ENCODE results near the gene SFT2D1.

SFT2D1 gene

GRCh38 chr6:166382933-166383801 lies 40.8 kb upstream of the SFT2D1 start, which contains the start of gene MPC1:
MPC1 (minus strand) TSS chr6:166382940; CDS start chr6:166382876, 64 bp downstream.
- peak; percentile 88 for DNase-seq (ENCODE audit: low read depth, low spot score)
- no peaks in the 10 kb centered on the region for H3K4me1 ChIP-seq (ENCODE audit: insufficient read depth, insufficient read length)
- no peak for TF ChIP-seq SUZ12 (IDR thresholded peaks at IDR 0.05; ENCODE audit: extremely low read depth, insufficient read depth, insufficient read length)
- H3K4me3 ChIP-seq (ENCODE audit: insufficient read length, low read depth), result peak within 1 kb of the TSS; percentile 71
- H3K9ac ChIP-seq (ENCODE audit: insufficient read length, low read depth), result peak within 1 kb of the TSS; percentile 86
- no peaks in the 10 kb centered on the region for H3K36me3 ChIP-seq (ENCODE audit: insufficient read depth, insufficient read length, low read length)
- H3K27me3 ChIP-seq (ENCODE audit: insufficient read depth, insufficient read length), result no peaks in the 10 kb centered on the region
- H3K9me3 ChIP-seq (ENCODE audit: insufficient read depth, low read length), result no peaks in the 10 kb centered on the region

- H3K4me1 ChIP-seq (ENCODE audit: insufficient read depth, insufficient read length), result no peaks in the 10 kb centered on the region
- H3K9me3 ChIP-seq (ENCODE audit: insufficient read depth, low read length), result no peaks in the 10 kb centered on the region
- no peaks in the 10 kb centered on the region for H3K27me3 ChIP-seq (ENCODE audit: insufficient read depth, insufficient read length)
- H3K4me3 ChIP-seq (ENCODE audit: insufficient read length, low read depth), result peak overlapping the region; percentile 71
- H3K36me3 ChIP-seq (ENCODE audit: insufficient read depth, insufficient read length, low read length), result no peaks in the 10 kb centered on the region
- peak overlapping the region; percentile 62 for H3K9ac ChIP-seq (ENCODE audit: insufficient read length, low read depth)
- no peak for DNase-seq (ENCODE audit: low read depth, low spot score)
- TF ChIP-seq ZNF274 (IDR thresholded peaks at IDR 0.05; ENCODE audit: low read depth, low read length), result no peak
- no peak for TF ChIP-seq SUZ12 (IDR thresholded peaks at IDR 0.05; ENCODE audit: extremely low read depth, insufficient read depth, insufficient read length)
These were observed 40.2 kb upstream of the SFT2D1 start for GRCh38 chr6:166382500-166382932.

GRCh38 chr6:166381733-166382499 lies 39.6 kb upstream of the SFT2D1 start:
- TF ChIP-seq ZNF274 (IDR thresholded peaks at IDR 0.05; ENCODE audit: low read depth, low read length), result no peak
- DNase-seq (ENCODE audit: low read depth, low spot score), result no peak
- H3K9me3 ChIP-seq (ENCODE audit: insufficient read depth, low read length), result no peaks in the 10 kb centered on the region
- H3K9ac ChIP-seq (ENCODE audit: insufficient read length, low read depth), result peak overlapping the region; percentile 62
- peak overlapping the region; percentile 71 for H3K4me3 ChIP-seq (ENCODE audit: insufficient read length, low read depth)
- H3K4me1 ChIP-seq (ENCODE audit: insufficient read depth, insufficient read length), result no peaks in the 10 kb centered on the region
- no peaks in the 10 kb centered on the region for H3K36me3 ChIP-seq (ENCODE audit: insufficient read depth, insufficient read length, low read length)
- no peaks in the 10 kb centered on the region for H3K27me3 ChIP-seq (ENCODE audit: insufficient read depth, insufficient read length)

DNA sequence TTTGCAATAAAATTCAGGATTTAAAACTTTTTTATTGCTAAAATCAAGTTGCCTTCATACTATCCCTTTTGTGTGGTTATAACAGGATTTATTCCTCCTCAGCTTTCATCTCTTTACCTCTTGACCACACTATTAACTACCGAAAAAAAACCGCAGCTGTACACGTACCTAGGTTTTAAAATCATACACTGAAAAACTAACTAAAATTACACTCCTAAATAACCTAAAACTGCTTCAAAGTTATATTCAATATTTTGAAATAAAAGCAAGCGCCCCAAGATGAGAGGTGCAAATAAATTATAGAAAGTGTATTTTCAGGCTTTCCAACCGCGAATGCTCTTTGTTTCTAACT lies 39.0 kb upstream of the SFT2D1 start:
- H3K27me3 ChIP-seq (ENCODE audit: insufficient read depth, insufficient read length), result no peaks in the 10 kb centered on the region
- TF ChIP-seq YY1 (IDR thresholded peaks at IDR 0.05; ENCODE audit: insufficient read depth, insufficient read length) (no peak), ZNF274 (IDR thresholded peaks at IDR 0.05; ENCODE audit: low read depth, low read length) (no peak), SUZ12 (IDR thresholded peaks at IDR 0.05; ENCODE audit: extremely low read depth, insufficient read depth, insufficient read length) (no peak)
- H3K4me1 ChIP-seq (ENCODE audit: insufficient read depth, insufficient read length), result no peaks in the 10 kb centered on the region
- peak overlapping the region; percentile 71 for H3K4me3 ChIP-seq (ENCODE audit: insufficient read length, low read depth)
- DNase-seq (ENCODE audit: low read depth, low spot score), result no peak
- H3K9ac ChIP-seq (ENCODE audit: insufficient read length, low read depth), result peak overlapping the region; percentile 26
- H3K9me3 ChIP-seq (ENCODE audit: insufficient read depth, low read length), result no peaks in the 10 kb centered on the region
- no peaks in the 10 kb centered on the region for H3K36me3 ChIP-seq (ENCODE audit: insufficient read depth, insufficient read length, low read length)

DNA sequence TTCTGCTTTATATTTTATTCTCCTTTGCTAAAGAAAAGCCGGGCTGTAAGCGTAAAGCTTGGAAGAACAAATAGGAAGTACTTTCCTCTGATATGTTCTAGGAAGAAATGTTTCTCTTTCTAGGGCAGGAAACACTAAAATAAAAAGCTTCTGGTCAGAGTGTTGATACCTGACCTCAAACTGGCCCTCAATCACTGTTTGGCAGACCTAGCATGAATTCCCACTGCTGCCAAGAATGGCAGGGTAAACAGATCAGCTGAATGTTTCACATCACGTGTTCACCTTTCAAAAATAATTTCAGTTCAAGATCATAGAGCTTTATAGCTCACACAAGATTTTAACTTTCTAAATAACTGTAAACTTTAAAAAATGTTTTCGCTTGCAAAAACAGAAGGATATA lies 37.5 kb upstream of the SFT2D1 start:
- Histone ChIP-seq H3K36me3 (ENCODE audit: insufficient read depth, insufficient read length, low read length) (no peaks in the 10 kb centered on the region), H3K9ac (ENCODE audit: insufficient read length, low read depth) (no peak overlapping the region), H3K4me3 (ENCODE audit: insufficient read length, low read depth) (no peak overlapping the region), H3K4me1 (ENCODE audit: insufficient read depth, insufficient read length) (no peaks in the 10 kb centered on the region), H3K9me3 (ENCODE audit: insufficient read depth, low read length) (no peaks in the 10 kb centered on the region), H3K27me3 (ENCODE audit: insufficient read depth, insufficient read length) (no peaks in the 10 kb centered on the region)
- no peak for DNase-seq (ENCODE audit: low read depth, low spot score)
- TF ChIP-seq SUZ12 (IDR thresholded peaks at IDR 0.05; ENCODE audit: extremely low read depth, insufficient read depth, insufficient read length) (no peak), YY1 (IDR thresholded peaks at IDR 0.05; ENCODE audit: insufficient read depth, insufficient read length) (no peak), ZNF274 (IDR thresholded peaks at IDR 0.05; ENCODE audit: low read depth, low read length) (no peak)

- no peak for DNase-seq (ENCODE audit: low read depth, low spot score)
- no peak overlapping the region for H3K9ac ChIP-seq (ENCODE audit: insufficient read length, low read depth)
- no peak for TF ChIP-seq ZNF274 (IDR thresholded peaks at IDR 0.05; ENCODE audit: low read depth, low read length)
- no peak for TF ChIP-seq YY1 (IDR thresholded peaks at IDR 0.05; ENCODE audit: insufficient read depth, insufficient read length)
- no peak for TF ChIP-seq SUZ12 (IDR thresholded peaks at IDR 0.05; ENCODE audit: extremely low read depth, insufficient read depth, insufficient read length)
- no peaks in the 10 kb centered on the region for H3K36me3 ChIP-seq (ENCODE audit: insufficient read depth, insufficient read length, low read length)
- H3K27me3 ChIP-seq (ENCODE audit: insufficient read depth, insufficient read length), result no peaks in the 10 kb centered on the region
- H3K9me3 ChIP-seq (ENCODE audit: insufficient read depth, low read length), result no peaks in the 10 kb centered on the region
- H3K4me3 ChIP-seq (ENCODE audit: insufficient read length, low read depth), result no peak overlapping the region
- H3K4me1 ChIP-seq (ENCODE audit: insufficient read depth, insufficient read length), result no peaks in the 10 kb centered on the region
These were observed 36.8 kb upstream of the SFT2D1 start for GRCh38 chr6:166379103-166379586.

- no peak for DNase-seq (ENCODE audit: low read depth, low spot score)
- no peaks in the 10 kb centered on the region for H3K36me3 ChIP-seq (ENCODE audit: insufficient read depth, insufficient read length, low read length)
- no peak overlapping the region for H3K9ac ChIP-seq (ENCODE audit: insufficient read length, low read depth)
- no peaks in the 10 kb centered on the region for H3K27me3 ChIP-seq (ENCODE audit: insufficient read depth, insufficient read length)
- no peak overlapping the region for H3K4me3 ChIP-seq (ENCODE audit: insufficient read length, low read depth)
- H3K9me3 ChIP-seq (ENCODE audit: insufficient read depth, low read length), result no peaks in the 10 kb centered on the region
- TF ChIP-seq SUZ12 (IDR thresholded peaks at IDR 0.05; ENCODE audit: extremely low read depth, insufficient read depth, insufficient read length), result no peak
- no peak for TF ChIP-seq ZNF274 (IDR thresholded peaks at IDR 0.05; ENCODE audit: low read depth, low read length)
- TF ChIP-seq YY1 (IDR thresholded peaks at IDR 0.05; ENCODE audit: insufficient read depth, insufficient read length), result no peak
- H3K4me1 ChIP-seq (ENCODE audit: insufficient read depth, insufficient read length), result no peaks in the 10 kb centered on the region
These were observed 35.4 kb upstream of the SFT2D1 start for GRCh38 chr6:166377721-166378120.
